Measurements from ENCODE around the gene SRPK2. TPM values are rescaled to one million over a fixed set of nuclear protein-coding genes. Genes with fewer than 3 reads are reported as not detected.
A peak's percentile ranks its signal among the peaks of the same experiment; 100 is the strongest.
"Not testable (repeated sequence)": the region's sequence is repeated elsewhere in the genome, so short reads cannot be mapped to it uniquely, and the experiment has no call there.

Gene SRPK2
- total RNA-seq, 1 experiment from 2014 or later = 28.4 TPM

GRCh38 chr7:105307163-105307672 is 81.5 kb downstream of the SRPK2 start:
- DNase-seq = no peak
- Histone ChIP-seq H3K36me3 (replicated peaks; ENCODE audit: control insufficient read depth, insufficient read depth, low read length) (no peaks in the 10 kb centered on the region), H3K4me3 (ENCODE audit: insufficient read depth, low read depth, low read length) (no peak overlapping the region), H3K27me3 (ENCODE audit: control insufficient read depth, insufficient read depth, low read length) (no peaks in the 10 kb centered on the region)

DNA sequence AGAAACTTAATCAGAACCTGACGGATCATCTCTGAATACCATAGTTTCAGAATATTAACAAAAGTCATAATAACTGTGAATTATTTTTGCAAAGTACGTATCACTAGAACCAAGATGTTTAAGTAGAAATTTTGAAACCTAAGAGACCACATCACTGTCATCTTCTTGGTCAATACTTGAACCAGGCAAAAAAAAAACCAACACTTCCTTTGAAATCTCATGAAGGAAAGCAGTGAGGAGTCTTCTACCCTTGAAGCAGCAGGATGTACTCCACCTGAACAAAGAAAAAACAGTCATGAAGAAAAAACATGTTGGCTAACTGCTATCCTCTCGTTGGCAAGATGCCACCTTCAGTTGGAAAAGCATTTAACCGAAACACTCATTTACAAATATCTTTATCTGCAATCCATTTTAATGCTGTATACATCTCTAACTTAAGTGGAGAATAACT is 82.4 kb downstream of the SRPK2 start:
- DNase-seq = no peak
- H3K27me3 ChIP-seq (ENCODE audit: control insufficient read depth, insufficient read depth, low read length) = no peaks in the 10 kb centered on the region
- no peak overlapping the region for H3K4me3 ChIP-seq (ENCODE audit: insufficient read depth, low read depth, low read length)
- H3K36me3 ChIP-seq (replicated peaks; ENCODE audit: control insufficient read depth, insufficient read depth, low read length) = no peaks in the 10 kb centered on the region

DNA sequence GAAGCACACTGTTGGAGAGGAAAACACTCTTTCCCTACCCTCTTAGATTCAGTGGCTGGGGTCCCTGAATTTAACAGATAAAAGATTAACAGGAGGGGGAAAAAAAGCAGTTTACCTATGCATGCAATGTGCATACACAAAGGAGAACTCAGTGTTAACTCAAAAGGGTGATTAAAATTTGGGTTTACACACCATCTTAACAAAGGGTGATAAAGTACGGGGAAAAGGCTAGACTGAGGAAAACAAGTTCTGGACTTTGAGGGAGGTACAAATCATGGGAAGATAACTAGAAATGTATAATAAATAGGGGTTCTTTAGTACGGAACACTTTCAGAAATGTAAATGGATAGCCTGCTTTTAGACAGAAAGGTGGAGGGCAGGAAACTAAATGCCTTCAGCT is 83.1 kb downstream of the SRPK2 start:
- H3K36me3 ChIP-seq (replicated peaks; ENCODE audit: control insufficient read depth, insufficient read depth, low read length) = no peaks in the 10 kb centered on the region
- H3K27me3 ChIP-seq (ENCODE audit: control insufficient read depth, insufficient read depth, low read length) = no peaks in the 10 kb centered on the region
- H3K4me3 ChIP-seq (ENCODE audit: insufficient read depth, low read depth, low read length) = no peak overlapping the region
- no peak for DNase-seq

DNA sequence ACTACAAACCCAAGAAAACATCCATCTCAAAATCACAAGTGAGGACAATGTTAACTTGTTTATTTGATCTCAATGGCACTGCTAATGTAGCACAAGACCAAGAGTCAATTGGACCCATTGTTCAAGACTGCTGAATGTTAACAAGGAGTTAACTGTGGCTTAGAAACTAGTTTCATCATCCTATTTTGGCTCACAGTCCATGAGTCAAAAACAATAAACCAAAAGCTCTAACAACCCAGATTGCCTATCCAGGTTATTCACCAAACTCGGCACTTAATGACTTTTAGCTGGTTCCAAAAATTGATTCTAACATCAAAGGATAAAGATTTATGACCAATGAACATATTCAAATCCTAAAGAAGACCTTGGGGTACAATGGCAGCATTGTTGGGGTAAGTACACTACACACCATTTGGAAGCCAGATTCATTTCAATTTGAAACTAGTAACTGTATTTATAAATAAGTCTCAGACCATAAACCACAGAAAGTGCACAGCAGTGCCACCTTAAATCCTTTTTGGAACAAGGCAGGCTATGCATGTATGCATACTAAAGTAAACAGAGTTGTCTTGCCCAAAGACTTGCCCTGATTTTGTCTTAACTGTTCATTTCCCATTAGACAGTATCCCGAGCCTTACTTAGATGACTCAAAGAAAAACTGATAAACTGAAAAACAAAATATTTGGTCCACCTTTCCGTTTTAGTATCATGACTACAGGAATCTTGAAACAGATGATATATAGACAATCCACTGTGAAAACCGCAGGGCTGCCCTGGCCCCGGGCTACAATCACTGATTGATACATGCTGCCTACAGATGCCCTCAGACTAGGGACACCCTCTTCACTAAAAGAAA is 84.5 kb downstream of the SRPK2 start:
- H3K4me3 ChIP-seq (ENCODE audit: insufficient read depth, low read depth, low read length) = no peak overlapping the region
- no peak for DNase-seq
- H3K36me3 ChIP-seq (replicated peaks; ENCODE audit: control insufficient read depth, insufficient read depth, low read length) = no peaks in the 10 kb centered on the region
- H3K27me3 ChIP-seq (ENCODE audit: control insufficient read depth, insufficient read depth, low read length) = no peaks in the 10 kb centered on the region

- not testable (repeated sequence) for H3K4me3 ChIP-seq (ENCODE audit: insufficient read depth, low read depth, low read length); H3K27me3 ChIP-seq (ENCODE audit: control insufficient read depth, insufficient read depth, low read length); H3K36me3 ChIP-seq (replicated peaks; ENCODE audit: control insufficient read depth, insufficient read depth, low read length); DNase-seq
Measured at GRCh38 chr7:105300587-105300986, 88.1 kb downstream of the SRPK2 start.

DNA sequence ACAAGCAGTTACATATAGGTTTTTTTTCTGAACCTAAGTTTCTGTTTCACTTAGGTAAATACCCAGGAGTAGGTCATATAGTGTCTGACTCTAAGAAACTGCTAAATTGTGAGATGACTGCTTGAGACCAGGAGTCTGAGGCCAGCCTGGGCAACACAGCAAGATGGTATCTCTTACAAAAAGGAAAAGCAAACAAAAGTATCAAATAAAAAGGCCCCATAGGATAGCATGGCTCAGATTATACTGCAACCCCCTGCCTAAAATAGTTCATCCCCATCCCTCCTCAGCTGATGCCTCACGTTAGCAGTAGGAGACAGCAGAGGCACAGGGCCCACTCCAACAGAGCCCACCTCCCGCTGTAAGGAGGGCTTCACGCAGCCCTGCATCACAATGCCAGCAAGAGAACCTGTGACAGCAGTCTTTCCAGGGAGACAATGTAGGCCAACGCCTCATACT is 90.3 kb downstream of the SRPK2 start:
- no peaks in the 10 kb centered on the region for H3K36me3 ChIP-seq (replicated peaks; ENCODE audit: control insufficient read depth, insufficient read depth, low read length)
- no peaks in the 10 kb centered on the region for H3K27me3 ChIP-seq (ENCODE audit: control insufficient read depth, insufficient read depth, low read length)
- DNase-seq = peak; percentile 60
- H3K4me3 ChIP-seq (ENCODE audit: insufficient read depth, low read depth, low read length) = no peak overlapping the region

DNA sequence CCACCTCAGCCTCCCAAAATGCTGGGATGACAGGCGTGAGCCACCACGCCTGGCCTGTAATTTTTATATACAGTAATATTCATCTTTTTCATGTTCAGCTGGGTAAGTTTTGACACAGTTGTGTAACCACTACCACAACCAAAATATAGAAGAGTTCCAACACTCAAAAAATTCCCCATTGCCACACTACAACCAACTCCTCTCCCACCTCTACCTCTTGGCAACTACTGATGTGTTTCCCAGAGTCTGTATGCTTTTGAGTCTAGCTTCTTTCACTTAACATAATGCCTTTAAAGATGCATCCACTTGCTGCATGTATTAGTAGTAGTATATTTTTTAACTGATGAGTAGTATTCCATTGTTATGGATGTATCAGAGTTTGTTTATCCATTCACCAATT is 90.7 kb downstream of the SRPK2 start:
- DNase-seq = no peak
- H3K4me3 ChIP-seq (ENCODE audit: insufficient read depth, low read depth, low read length) = no peak overlapping the region
- H3K36me3 ChIP-seq (replicated peaks; ENCODE audit: control insufficient read depth, insufficient read depth, low read length) = no peaks in the 10 kb centered on the region
- H3K27me3 ChIP-seq (ENCODE audit: control insufficient read depth, insufficient read depth, low read length) = no peaks in the 10 kb centered on the region

- no peak for DNase-seq
- Histone ChIP-seq H3K36me3 (replicated peaks; ENCODE audit: control insufficient read depth, insufficient read depth, low read length) (no peaks in the 10 kb centered on the region), H3K27me3 (ENCODE audit: control insufficient read depth, insufficient read depth, low read length) (no peaks in the 10 kb centered on the region), H3K4me3 (ENCODE audit: insufficient read depth, low read depth, low read length) (no peak overlapping the region)
Measured at GRCh38 chr7:105297309-105297708, 91.4 kb downstream of the SRPK2 start.

DNA sequence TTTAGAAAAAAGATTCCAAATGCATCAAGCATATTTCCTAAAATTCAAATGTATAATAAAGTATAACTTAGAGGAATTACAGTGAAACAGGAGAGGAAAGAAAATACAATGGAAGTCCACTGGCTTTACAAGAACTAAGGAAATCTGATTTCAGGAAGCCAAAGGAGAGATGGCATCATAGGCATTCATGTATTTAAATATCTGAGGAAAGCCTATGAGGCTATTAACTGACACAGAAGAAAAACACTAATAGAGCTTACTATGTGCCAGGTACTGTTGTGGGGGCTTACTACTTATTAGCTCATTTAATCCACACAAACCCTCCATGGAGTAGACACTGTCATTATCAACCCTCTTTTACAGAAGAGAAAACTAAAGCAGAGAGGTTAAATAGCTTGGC is 92.2 kb downstream of the SRPK2 start:
- H3K4me3 ChIP-seq (ENCODE audit: insufficient read depth, low read depth, low read length) = no peak overlapping the region
- no peaks in the 10 kb centered on the region for H3K36me3 ChIP-seq (replicated peaks; ENCODE audit: control insufficient read depth, insufficient read depth, low read length)
- no peak for DNase-seq
- no peaks in the 10 kb centered on the region for H3K27me3 ChIP-seq (ENCODE audit: control insufficient read depth, insufficient read depth, low read length)

DNA sequence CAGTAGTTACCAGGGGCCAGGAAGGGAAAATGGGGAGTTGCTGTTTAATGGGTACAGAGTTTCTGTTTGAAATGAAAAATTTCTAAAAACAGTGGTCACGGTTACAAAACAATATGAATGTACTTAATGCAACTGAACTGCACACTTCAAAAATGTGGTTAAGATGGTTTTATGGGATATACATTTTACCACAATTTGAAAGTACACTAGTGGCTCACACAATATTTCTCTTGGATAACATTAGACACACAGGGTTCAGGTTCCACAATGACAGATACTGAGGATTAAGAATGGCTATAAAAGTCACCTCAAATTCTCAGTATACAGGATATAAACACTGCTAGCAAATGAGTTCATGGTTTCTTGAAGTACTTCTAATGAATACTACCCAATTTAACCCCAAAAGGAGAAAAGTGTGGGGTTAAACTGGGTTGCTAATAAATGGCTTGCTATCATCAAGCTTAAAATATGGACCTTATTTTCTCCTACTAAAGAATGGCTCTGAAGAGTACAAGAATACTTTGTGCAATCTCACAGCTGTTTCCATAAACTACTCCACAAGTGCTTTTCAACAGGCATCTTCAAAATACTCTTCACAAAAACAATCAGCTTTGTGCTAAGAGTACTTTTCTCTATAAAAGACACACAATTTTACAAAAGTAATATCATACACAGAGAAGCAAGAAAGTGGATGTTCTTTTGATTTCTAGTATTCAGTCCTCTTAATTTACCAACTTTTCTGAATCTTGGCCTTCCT is 92.9 kb downstream of the SRPK2 start:
- H3K4me3 ChIP-seq (ENCODE audit: insufficient read depth, low read depth, low read length) = no peak overlapping the region
- no peaks in the 10 kb centered on the region for H3K27me3 ChIP-seq (ENCODE audit: control insufficient read depth, insufficient read depth, low read length)
- H3K36me3 ChIP-seq (replicated peaks; ENCODE audit: control insufficient read depth, insufficient read depth, low read length) = no peaks in the 10 kb centered on the region
- DNase-seq = no peak

- not testable (repeated sequence) for H3K36me3 ChIP-seq (replicated peaks; ENCODE audit: control insufficient read depth, insufficient read depth, low read length); H3K4me3 ChIP-seq (ENCODE audit: insufficient read depth, low read depth, low read length); H3K27me3 ChIP-seq (ENCODE audit: control insufficient read depth, insufficient read depth, low read length)
Measured at GRCh38 chr7:105294482-105294881, 94.2 kb downstream of the SRPK2 start.

DNA sequence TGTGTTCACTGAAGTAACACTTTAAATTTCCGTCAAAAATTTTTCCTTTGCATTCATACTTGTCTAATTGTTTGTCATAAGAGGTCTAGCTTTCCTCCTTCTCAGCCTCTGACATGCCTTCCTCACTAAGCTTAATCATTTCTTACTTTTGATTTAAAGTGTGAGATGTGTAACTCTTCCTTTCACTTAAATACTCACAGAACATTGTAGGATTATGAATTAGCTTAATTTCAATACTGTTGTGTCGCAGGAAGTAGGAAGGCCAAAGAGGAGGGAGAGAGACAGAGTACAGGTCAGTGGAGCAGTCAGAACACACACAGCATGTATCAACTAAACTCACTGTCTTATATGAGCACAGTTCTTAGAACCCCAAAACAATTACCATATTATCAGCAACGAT is 99.0 kb downstream of the SRPK2 start:
- no peaks in the 10 kb centered on the region for H3K27me3 ChIP-seq (ENCODE audit: control insufficient read depth, insufficient read depth, low read length)
- H3K4me3 ChIP-seq (ENCODE audit: insufficient read depth, low read depth, low read length) = no peak overlapping the region
- H3K36me3 ChIP-seq (replicated peaks; ENCODE audit: control insufficient read depth, insufficient read depth, low read length) = no peaks in the 10 kb centered on the region
- no peak for DNase-seq

More at GRCh38 chr7:105294482-105294881, 94.2 kb downstream of the SRPK2 start:
- DNase-seq = not testable (repeated sequence)

GRCh38 chr7:105286441-105286840 is 102.3 kb downstream of the SRPK2 start:
- DNase-seq = no peak
- Histone ChIP-seq H3K36me3 (replicated peaks; ENCODE audit: control insufficient read depth, insufficient read depth, low read length) (no peaks in the 10 kb centered on the region), H3K27me3 (ENCODE audit: control insufficient read depth, insufficient read depth, low read length) (no peaks in the 10 kb centered on the region), H3K4me3 (ENCODE audit: insufficient read depth, low read depth, low read length) (no peak overlapping the region)

GRCh38 chr7:105285118-105285874 is 103.4 kb downstream of the SRPK2 start:
- no peak for DNase-seq
- H3K27me3 ChIP-seq (ENCODE audit: control insufficient read depth, insufficient read depth, low read length) = no peaks in the 10 kb centered on the region
- no peaks in the 10 kb centered on the region for H3K36me3 ChIP-seq (replicated peaks; ENCODE audit: control insufficient read depth, insufficient read depth, low read length)

More at GRCh38 chr7:105285118-105285874, 103.4 kb downstream of the SRPK2 start:
- no peak overlapping the region for H3K4me3 ChIP-seq (ENCODE audit: insufficient read depth, low read depth, low read length)
